ENCODE data around the gene PLEKHG4B.
"Not testable (repeated sequence)": the region's sequence is repeated elsewhere in the genome, so short reads cannot be mapped to it uniquely, and the experiment has no call there.

The PLEKHG4B gene

DNA sequence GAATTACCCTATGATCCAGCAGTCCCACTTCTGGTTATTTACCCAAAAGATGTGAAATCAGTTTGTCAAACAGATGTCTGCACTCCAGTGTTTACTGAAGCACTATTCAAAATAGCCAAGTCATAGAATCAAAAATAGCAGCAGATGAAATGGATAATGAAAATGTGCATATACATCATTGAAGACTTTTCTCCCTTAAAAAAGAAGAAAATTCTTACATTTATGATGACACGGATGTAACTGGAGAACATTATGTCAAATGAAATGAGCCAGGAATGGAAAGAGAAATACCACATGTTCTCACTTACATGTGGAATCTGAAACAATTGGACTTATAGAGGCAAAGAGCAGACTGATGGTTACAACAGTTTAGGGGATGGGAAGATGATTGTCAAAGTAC, 21.5 kb upstream of the PLEKHG4B start:
- no peaks in the 10 kb centered on the region for H3K4me1 Mint-ChIP-seq
- no peak overlapping the region for H3K4me3 Mint-ChIP-seq
- peaks cover 7% of the 10 kb centered on the region for H3K9me3 Mint-ChIP-seq
- H3K36me3 Mint-ChIP-seq = peaks cover 2% of the 10 kb centered on the region
- no peak overlapping the region for H3K27ac Mint-ChIP-seq
- H3K27me3 Mint-ChIP-seq = peaks cover 27% of the 10 kb centered on the region
- ATAC-seq (ENCODE audit: low read depth) (no peak), DNase-seq (ENCODE audit: low spot score in 2 of 2) (no peak)

- ATAC-seq (ENCODE audit: low read depth); DNase-seq (ENCODE audit: low spot score in 2 of 2); H3K4me3 Mint-ChIP-seq; H3K36me3 Mint-ChIP-seq; H3K4me1 Mint-ChIP-seq; H3K9me3 Mint-ChIP-seq; H3K27ac Mint-ChIP-seq: not testable (repeated sequence)
- peaks cover 23% of the 10 kb centered on the region for H3K27me3 Mint-ChIP-seq
Measured at GRCh38 chr5:72316-73180, 19.4 kb upstream of the PLEKHG4B start.

DNA sequence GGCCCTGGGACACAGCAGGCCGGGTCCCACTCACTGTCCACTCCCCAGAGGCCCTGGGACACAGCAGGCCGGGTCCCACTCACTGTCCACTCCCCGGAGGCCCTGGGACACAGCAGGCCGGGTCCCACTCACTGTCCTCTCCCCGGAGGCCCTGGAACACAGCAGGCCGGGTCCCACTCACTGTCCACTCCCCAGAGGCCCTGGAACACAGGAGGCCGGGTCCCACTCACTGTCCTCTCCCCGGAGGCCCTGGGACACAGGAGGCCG, 18.9 kb upstream of the PLEKHG4B start:
- not testable (repeated sequence) for H3K27ac Mint-ChIP-seq; H3K9me3 Mint-ChIP-seq; ATAC-seq (ENCODE audit: low read depth); H3K4me3 Mint-ChIP-seq; H3K36me3 Mint-ChIP-seq; H3K4me1 Mint-ChIP-seq; DNase-seq (ENCODE audit: low spot score in 2 of 2)
- H3K27me3 Mint-ChIP-seq = peaks cover 19% of the 10 kb centered on the region

- DNase-seq (ENCODE audit: low spot score in 2 of 2) = no peak
- no peaks in the 10 kb centered on the region for H3K4me1 Mint-ChIP-seq
- H3K4me3 Mint-ChIP-seq = no peak overlapping the region
- H3K27ac Mint-ChIP-seq = no peak overlapping the region
- H3K9me3 Mint-ChIP-seq = peaks cover 1% of the 10 kb centered on the region
- H3K36me3 Mint-ChIP-seq = no peaks in the 10 kb centered on the region
- peaks cover 19% of the 10 kb centered on the region for H3K27me3 Mint-ChIP-seq
- no peak for ATAC-seq (ENCODE audit: low read depth)
Measured at GRCh38 chr5:73768-74502, 18.0 kb upstream of the PLEKHG4B start.

- H3K4me3 Mint-ChIP-seq = no peak overlapping the region
- ATAC-seq (ENCODE audit: low read depth) = no peak
- H3K27ac Mint-ChIP-seq = no peak overlapping the region
- no peaks in the 10 kb centered on the region for H3K36me3 Mint-ChIP-seq
- no peak for DNase-seq (ENCODE audit: low spot score in 2 of 2)
- no peaks in the 10 kb centered on the region for H3K9me3 Mint-ChIP-seq
- H3K4me1 Mint-ChIP-seq = no peaks in the 10 kb centered on the region
- H3K27me3 Mint-ChIP-seq = peaks cover 15% of the 10 kb centered on the region
Measured at GRCh38 chr5:74503-75109, 17.4 kb upstream of the PLEKHG4B start.

DNA sequence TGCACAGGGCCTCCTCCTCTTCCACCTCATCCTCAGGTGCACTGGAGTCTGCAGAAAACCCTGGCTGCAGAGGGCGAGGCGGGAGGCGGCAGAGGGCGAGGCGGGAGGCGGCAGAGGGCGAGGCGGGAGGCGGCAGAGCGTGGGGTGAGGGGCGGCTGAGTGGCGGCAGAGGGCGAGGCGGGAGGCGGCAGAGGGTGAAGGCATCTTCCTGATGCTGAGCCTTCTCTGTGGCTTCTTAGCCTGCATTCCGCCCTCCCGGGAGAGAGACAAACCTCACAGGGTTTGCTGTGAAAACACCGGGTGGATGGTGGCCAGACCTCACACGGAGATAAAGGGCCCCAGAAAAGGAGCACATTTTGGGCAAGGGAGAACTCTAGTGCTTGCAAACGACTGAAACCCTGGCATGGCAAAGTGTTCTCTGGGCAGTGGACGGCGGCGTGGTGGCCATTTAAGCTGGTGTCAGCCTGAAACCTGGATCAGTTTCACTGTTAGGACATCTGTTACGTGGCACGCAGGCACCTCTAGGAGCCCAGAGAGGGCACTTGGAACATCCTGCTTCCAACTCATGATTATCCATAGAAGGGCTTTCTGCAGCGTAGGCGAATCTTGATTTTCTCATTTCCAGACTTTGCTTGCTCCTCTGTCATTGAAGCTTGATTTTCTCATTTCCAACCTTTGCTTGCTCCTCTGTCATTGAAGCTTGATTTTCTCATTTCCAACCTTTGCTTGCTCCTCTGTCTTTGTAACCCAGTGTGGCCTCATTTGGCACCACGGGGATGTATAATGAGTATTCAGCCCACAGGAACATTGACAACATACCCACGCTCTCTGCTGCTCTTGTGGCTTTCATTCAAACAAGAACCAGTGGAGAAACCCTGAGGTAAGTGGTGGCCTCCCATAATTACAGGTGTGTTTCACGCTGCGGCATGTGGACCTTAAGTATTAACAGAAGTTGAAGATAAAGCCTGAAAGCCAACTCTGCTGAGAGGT, 16.3 kb upstream of the PLEKHG4B start:
- no peak overlapping the region for H3K4me3 Mint-ChIP-seq

DNA sequence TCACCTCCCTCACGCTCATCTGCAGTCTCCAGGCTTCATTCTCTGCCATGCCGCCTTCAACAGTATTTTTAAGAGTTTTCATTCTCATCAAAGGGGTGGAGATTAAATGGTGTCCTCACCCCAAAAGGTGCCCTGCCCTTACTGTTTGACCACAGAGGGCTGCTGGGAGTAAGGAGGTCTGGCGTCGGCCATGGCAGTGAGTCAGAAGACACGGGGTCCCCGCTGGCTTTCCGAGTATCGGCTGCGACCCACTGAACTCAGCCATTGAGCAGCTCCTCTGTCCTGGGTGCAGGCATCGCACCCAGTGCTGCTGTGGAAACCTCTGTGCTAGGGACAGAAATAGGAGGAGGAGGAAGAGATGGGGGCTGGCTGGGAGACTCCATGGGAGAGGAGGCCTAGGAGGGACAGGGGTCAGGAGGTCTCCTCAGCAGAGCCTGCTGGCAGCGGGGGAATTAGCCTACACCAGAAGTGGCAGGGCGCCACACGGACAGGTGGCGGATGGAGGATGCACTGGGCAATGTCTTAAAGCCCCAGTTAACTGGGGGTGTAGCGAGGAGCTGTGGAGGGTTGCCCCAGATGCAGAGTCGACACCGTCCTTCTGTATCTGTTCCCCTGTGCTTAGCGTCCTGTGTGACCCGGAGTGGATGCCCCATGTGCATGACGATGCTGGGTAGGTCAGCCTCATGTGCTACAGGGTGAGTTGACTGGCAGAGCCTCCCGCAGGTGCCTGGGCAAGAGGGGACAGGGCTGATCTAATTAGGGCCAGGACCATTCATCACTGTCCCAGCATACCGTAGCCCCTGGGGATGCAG, 15.4 kb upstream of the PLEKHG4B start:
- peaks cover 21% of the 10 kb centered on the region for H3K27me3 Mint-ChIP-seq

More for the DNA sequence above, 16.3 kb upstream of the PLEKHG4B start:
- no peaks in the 10 kb centered on the region for H3K9me3 Mint-ChIP-seq
- no peaks in the 10 kb centered on the region for H3K4me1 Mint-ChIP-seq
- H3K27ac Mint-ChIP-seq = no peak overlapping the region
- no peaks in the 10 kb centered on the region for H3K36me3 Mint-ChIP-seq
- DNase-seq (ENCODE audit: low spot score in 2 of 2) = no peak
- no peak for ATAC-seq (ENCODE audit: low read depth)
- peaks cover 16% of the 10 kb centered on the region for H3K27me3 Mint-ChIP-seq

GRCh38 chr5:77170-77501, 14.8 kb upstream of the PLEKHG4B start:
- Mint-ChIP-seq H3K9me3 (no peaks in the 10 kb centered on the region), H3K4me1 (no peaks in the 10 kb centered on the region), H3K27ac (no peak overlapping the region), H3K27me3 (peaks cover 24% of the 10 kb centered on the region), H3K4me3 (no peak overlapping the region), H3K36me3 (no peaks in the 10 kb centered on the region)
- DNase-seq (ENCODE audit: low spot score in 2 of 2) = no peak
- no peak for ATAC-seq (ENCODE audit: low read depth)

More for the DNA sequence above, 15.4 kb upstream of the PLEKHG4B start:
- DNase-seq (ENCODE audit: low spot score in 2 of 2) (no peak), ATAC-seq (ENCODE audit: low read depth) (no peak)
- Mint-ChIP-seq H3K36me3 (no peaks in the 10 kb centered on the region), H3K4me1 (no peaks in the 10 kb centered on the region), H3K27ac (no peak overlapping the region), H3K9me3 (no peaks in the 10 kb centered on the region), H3K4me3 (no peak overlapping the region)

GRCh38 chr5:77546-77945, 14.4 kb upstream of the PLEKHG4B start:
- H3K27ac Mint-ChIP-seq = no peak overlapping the region
- DNase-seq (ENCODE audit: low spot score in 2 of 2) = no peak
- no peak for ATAC-seq (ENCODE audit: low read depth)
- no peaks in the 10 kb centered on the region for H3K36me3 Mint-ChIP-seq
- H3K27me3 Mint-ChIP-seq = peaks cover 24% of the 10 kb centered on the region
- H3K4me3 Mint-ChIP-seq = no peak overlapping the region
- H3K4me1 Mint-ChIP-seq = no peaks in the 10 kb centered on the region
- no peaks in the 10 kb centered on the region for H3K9me3 Mint-ChIP-seq

- peaks cover 3% of the 10 kb centered on the region for H3K9me3 Mint-ChIP-seq
- no peak overlapping the region for H3K4me3 Mint-ChIP-seq
Measured at GRCh38 chr5:77957-78804, 13.8 kb upstream of the PLEKHG4B start.

DNA sequence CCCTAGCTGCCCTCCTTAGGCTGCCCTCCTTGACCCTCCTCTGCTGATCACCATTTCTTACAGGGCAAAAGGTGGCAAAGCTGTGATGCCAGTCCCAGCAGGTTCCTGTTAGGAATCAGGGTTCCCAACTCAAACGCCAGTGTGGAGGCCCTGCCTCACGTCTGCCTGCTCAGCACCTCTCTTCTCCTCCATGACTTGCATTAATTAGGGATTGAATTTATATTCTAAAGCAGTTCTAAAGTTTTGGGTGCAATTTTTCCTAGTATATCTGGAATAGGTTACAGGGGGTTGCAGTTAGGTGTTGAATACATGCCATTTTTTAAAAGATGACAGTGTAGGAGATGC, 13.2 kb upstream of the PLEKHG4B start:
- Mint-ChIP-seq H3K27ac (no peak overlapping the region), H3K9me3 (peaks cover 3% of the 10 kb centered on the region), H3K4me3 (no peak overlapping the region), H3K36me3 (peaks cover 4% of the 10 kb centered on the region), H3K27me3 (peaks cover 26% of the 10 kb centered on the region), H3K4me1 (no peaks in the 10 kb centered on the region)
- ATAC-seq (ENCODE audit: low read depth) (no peak), DNase-seq (ENCODE audit: low spot score in 2 of 2) (no peak)

More at GRCh38 chr5:77957-78804, 13.8 kb upstream of the PLEKHG4B start:
- peaks cover 4% of the 10 kb centered on the region for H3K36me3 Mint-ChIP-seq
- peaks cover 27% of the 10 kb centered on the region for H3K27me3 Mint-ChIP-seq
- H3K4me1 Mint-ChIP-seq = no peaks in the 10 kb centered on the region
- DNase-seq (ENCODE audit: low spot score in 2 of 2) (no peak), ATAC-seq (ENCODE audit: low read depth) (no peak)
- H3K27ac Mint-ChIP-seq = no peak overlapping the region

DNA sequence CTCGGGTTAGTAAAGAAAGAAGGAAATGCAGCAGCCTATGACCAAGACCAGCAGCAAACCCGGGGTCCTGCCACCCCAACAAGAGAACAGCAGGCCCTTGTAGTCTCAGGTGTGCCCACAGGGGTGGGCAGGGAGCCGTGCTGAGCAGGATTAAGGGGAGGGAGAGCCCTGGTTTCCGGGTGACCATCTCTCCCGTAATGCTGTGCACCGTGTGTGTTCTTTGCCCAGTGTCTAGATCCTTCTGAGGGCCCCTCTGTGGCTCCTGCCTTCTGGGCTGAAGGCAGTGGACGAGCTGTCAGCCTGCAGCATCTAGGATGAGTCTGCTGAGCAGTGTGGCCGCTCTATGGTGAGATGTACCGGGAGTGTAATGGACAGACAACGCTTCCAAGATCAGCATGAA, 12.7 kb upstream of the PLEKHG4B start:
- no peak for DNase-seq (ENCODE audit: low spot score in 2 of 2)
- Mint-ChIP-seq H3K4me3 (no peak overlapping the region), H3K27me3 (peaks cover 24% of the 10 kb centered on the region), H3K27ac (no peak overlapping the region), H3K36me3 (peaks cover 4% of the 10 kb centered on the region), H3K4me1 (no peaks in the 10 kb centered on the region), H3K9me3 (peaks cover 3% of the 10 kb centered on the region)
- ATAC-seq (ENCODE audit: low read depth) = no peak

Data from memory B cell (primary cell).